ENCODE measurements around the gene PIK3CG.

- TF ChIP-seq CTCF (IDR thresholded peaks at IDR 0.05) (no peak), POLR2A (IDR thresholded peaks at IDR 0.05) (no peak), EP300 (IDR thresholded peaks at IDR 0.05) (no peak)
These were observed 46.3 kb upstream of the PIK3CG start for GRCh38 chr7:106818736-106819135.

Measured in tibial nerve (tissue), 4 donors.